ENCODE data around the gene P2RX2.

- TF ChIP-seq GATA2 (IDR thresholded peaks at IDR 0.05; ENCODE audit: low read depth, low read length) (no peak), GATA3 (IDR thresholded peaks at IDR 0.05; ENCODE audit: low read depth, low read length) (no peak)
Observed at GRCh38 chr12:132653567-132654290, 35.2 kb downstream of the P2RX2 start.
